GM19099 (cell line): Measurements from ENCODE around the gene SCP2D1.
A peak's percentile ranks its signal among the peaks of the same experiment; 100 is the strongest.

Experiments used
- POLR2A ChIP-seq: IDR thresholded peaks from 3 replicates; pipeline ENCODE4 v1.6.1; 2011; ENCODE audit warnings: low read depth; ENCODE audit not compliant: insufficient read length; ENCODE audit errors: extremely low read depth

Gene SCP2D1

GRCh38 chr20:18813483-18813882 is at the start of gene SCP2D1:
Gene SCP2D1, plus strand, starts transcription at chr20:18813783. Its CDS starts 33 bp downstream, at chr20:18813816.
- TF ChIP-seq POLR2A: no peak

DNA sequence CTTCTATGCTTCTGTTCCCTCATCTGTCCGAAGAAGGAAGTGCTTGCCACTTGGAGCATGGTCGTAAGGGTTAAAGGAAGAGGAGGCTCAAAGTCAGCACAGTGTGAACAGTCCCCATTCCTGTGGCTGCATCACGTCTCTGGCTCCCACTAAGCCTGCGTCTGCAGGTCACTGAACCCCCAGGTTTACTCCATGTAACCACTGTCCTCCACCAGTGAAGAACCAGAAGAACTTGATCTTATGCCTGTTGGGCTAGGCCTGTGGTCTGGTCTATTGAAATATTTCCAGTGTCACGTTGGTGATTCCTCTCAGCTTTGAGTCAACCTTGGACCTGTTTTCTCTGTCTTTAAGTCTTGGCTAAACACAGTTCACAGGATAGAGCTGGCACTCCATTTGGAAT is 45.9 kb upstream of the SCP2D1 start:
- TF ChIP-seq POLR2A: no peak

DNA sequence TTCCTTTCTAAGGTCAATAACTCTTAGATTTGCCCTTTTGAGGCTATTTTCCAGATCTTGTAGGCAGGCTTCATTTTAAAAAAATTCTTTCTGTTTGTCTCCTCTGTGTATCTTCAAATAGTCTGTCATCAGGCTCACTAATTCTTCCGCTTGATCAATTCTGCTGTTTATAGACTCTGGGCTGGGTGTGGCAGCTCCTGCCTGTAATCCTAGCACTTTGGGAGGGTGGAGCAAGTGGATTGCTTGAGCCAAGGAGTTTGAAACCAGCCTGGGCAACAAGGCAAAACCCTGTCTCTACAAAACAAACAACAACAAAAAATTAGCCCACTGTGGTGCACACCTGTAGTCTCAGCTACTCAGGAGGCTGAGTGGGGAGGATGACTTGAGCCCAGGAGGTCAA is 40.0 kb upstream of the SCP2D1 start:
- no peak for TF ChIP-seq POLR2A

DNA sequence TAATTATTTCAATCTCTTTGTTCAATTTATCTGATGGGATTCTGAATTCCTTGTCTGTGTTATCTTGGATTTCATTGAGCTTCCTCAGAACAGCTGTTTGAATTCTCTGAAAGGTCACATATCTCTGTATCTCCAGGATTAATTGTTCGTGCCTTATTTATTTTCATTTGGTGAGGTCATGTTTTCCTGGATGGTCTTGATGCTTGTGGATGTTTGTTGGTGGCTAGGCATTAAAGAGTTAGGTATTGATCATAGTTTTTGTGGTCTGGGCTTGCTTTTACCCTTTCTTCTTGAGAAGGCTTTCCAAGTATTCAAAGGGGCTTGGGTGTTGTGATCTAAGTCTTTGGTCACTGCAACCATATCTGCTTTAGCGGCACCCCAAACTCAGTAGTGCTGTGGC is 39.4 kb upstream of the SCP2D1 start:
- TF ChIP-seq POLR2A: no peak

DNA sequence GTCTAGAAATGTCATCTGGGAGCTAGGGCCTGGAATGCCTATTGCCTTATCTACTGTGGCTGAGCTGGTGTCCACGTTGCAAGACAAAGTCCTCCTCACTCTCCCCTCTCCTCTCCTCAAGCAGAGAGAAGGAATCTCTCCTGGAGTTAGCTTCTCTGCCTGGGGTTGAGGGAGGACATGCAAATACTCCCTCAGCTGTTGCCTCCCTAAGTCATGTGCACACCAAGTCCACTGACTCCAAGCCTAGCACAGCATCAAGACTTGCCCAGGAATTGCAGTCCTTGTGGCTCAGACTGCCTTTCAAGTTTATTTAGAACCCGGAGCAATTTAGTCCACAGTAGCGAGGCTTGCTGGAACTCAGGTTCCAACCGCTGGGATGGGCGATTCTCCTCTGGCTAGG is 38.0 kb upstream of the SCP2D1 start:
- no peak for TF ChIP-seq POLR2A

- no peak for TF ChIP-seq POLR2A
These were observed 34.7 kb upstream of the SCP2D1 start for GRCh38 chr20:18778690-18779392.

DNA sequence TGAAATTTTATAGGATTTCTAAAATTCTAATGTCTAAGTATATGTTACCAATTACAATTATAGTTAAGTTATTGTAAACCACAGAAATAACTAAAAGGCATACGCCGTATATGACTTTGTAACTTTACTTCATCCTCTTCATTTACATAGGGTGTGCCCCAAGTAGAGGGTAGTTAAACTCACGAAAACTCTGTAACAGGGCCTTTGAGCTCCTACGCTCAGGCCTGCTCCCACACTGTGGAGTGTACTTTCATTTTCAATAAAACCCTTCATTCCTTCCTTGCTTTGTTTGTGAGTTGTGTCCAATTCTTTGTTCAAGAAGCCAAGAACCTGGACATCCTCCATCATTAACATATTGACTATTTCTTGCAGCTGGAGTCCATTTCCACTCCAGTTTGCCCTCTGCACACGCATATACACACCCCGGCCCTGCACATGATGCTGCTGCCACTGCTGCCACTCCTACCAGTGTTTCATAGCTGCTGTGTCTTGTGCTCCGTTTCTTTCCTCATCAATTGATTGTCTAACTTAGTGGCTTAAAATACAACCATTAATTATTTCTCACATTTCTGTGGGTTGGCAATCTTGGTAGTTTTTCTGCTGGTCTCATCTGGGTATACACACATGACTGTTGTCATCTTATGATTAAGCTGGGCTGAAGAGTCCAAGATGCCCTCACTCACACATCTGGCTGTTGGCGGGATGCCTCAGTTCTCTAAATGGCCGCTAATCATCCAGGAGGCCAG is 33.0 kb upstream of the SCP2D1 start:
- no peak for TF ChIP-seq POLR2A

- no peak for TF ChIP-seq POLR2A
These were observed 32.1 kb upstream of the SCP2D1 start for GRCh38 chr20:18781509-18781908.

GRCh38 chr20:18783385-18783959 is 30.1 kb upstream of the SCP2D1 start:
- no peak for TF ChIP-seq POLR2A

DNA sequence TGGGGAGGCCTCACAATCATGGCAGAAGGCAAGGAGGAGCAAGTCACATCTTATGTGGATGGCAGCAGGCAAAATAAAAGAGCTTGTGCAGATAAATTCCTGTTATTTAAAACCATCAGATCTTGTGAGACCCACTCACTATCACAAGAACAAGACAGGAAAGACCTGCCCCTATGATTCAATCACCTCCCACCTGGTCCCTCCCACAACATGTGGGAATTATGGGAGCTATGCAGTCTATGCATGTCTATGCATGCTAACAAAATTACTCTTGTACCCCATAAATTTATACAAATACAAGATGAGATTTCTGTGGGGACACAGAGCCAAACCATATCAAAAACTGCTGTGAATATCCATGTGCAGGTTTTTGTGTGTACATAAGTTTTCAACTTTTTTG is 25.6 kb upstream of the SCP2D1 start:
- no peak for TF ChIP-seq POLR2A

DNA sequence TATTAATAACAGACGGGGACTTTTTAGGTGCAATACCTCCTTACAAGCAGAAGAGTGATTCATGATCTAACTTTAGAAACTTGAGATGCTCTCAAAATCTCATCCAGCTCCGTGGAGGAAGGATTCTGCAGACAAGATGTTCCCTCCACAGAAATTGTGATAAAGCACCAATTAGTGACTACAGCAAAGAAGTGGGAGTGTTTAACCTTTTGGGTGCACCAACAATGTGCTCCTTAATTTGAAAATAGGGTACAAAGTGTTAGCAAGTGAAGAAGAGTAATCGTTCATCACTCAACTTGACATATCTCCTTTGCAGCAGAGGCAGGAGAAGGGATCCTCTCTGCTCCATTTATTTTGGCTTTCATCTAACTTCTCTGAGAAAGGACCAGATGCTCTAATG is 22.8 kb upstream of the SCP2D1 start:
- TF ChIP-seq POLR2A: no peak

DNA sequence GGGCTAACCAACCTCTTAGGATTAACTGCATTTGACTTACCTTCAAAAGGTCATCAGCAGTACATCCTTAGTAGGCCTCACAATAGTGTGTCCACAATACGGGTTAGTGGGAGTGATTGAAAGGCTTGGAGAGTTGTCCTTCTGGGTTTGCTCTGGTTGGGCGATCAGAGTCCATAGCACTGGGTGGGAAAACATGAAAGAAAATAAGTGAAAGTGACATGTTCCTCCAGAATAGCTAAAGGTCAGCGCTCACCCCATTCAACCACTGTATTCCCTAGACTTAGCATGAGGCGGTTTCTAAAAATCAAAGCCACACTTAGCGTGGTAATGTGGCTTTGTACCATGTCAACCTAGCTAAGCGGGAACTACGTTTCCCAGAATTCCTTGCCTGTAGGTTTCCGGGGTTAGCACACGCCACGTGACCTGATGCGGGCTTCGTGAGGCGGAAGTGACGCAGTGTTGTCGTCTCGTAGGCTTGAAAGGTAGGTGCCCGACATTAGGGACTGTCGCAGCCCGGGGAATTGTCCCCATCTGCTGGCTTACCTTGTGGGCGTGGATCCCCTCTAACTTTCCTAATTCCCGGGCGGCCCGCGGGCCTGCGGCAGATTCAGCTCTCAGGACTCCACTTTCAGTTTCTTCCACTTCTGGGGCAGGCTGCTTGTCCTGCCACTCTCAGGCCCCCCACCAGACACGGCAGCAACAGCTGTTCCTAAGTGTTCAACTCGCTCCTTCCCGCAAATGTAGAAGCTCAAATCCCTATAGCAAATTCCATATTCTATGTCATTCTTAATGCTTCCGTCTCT is 19.8 kb upstream of the SCP2D1 start:
- TF ChIP-seq POLR2A: peak; percentile 86

- no peak for TF ChIP-seq POLR2A
These were observed 19.2 kb upstream of the SCP2D1 start for GRCh38 chr20:18794428-18794787.

DNA sequence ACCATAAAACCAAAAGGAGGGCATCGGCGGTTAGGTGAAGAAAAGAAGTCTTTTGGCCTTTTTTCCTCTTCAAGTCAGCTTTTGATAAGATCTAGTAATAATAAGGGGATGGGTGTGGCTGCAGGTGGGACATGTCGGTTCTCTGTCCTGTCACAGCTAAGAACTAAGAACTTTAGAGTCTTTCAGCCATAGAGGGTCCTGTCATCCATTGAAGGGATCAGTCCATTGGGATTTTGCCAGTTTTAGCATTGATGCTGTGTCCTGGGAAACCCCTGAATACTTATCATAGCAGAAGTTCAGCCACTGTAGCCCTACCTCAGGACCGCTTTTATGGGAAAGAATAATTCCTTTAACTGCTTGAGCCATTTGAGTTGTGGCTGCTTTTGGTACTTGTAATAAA is 18.2 kb upstream of the SCP2D1 start:
- TF ChIP-seq POLR2A: no peak

DNA sequence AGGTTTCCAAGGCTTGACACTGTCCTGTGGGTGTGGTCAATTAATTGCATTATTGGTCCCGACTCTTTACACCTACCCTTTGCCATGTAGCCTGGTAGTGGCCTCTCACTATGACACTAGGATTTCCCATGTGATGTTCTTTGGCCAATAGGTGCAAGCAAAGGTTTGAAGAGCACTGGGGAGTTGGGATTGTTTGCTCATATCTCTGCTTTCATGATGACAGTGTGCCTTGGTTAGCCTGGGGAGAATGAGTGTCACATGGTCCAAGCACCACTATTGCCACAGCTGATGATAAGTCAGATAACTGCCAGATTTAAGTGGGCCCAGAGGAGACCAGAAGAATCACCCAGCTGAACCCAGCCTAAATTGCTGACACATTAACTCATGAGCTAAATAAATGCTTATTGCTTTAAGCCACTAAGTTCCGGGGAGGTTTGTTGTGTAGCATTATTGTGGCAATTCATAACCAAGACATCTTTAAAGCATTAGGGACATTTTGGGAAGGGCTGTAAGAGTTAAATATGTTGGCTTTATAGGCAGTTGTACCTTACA is 17.2 kb upstream of the SCP2D1 start:
- TF ChIP-seq POLR2A: no peak
